H9 (cell line): ENCODE measurements around the gene EIF5A. TPM values are rescaled to one million over a fixed set of nuclear protein-coding genes. Genes with fewer than 3 reads are reported as not detected.

Source experiments
- DNase-seq: peaks from one replicate; pipeline ENCODE4 v3.0.0-alpha.2; 2017
- H2AFZ ChIP-seq: one replicate; pipeline ENCODE4 v1.6.1; 2013; ENCODE audit warnings: mild to moderate bottlenecking, low read length, control low read depth, moderate library complexity
- H2AK5ac ChIP-seq: 2 replicates; pipeline ENCODE4 v1.6.1; 2013; ENCODE audit warnings: low read length, control low read depth, mixed read lengths; ENCODE audit not compliant: insufficient read length
- H2BK120ac ChIP-seq: one replicate; pipeline ENCODE4 v1.6.1; 2013; ENCODE audit warnings: low read depth, mild to moderate bottlenecking, low read length, control low read depth, inconsistent platforms; ENCODE audit not compliant: poor library complexity, severe bottlenecking
- H2BK12ac ChIP-seq: 2 replicates; pipeline ENCODE4 v1.6.1; 2013; ENCODE audit warnings: low read length, control low read depth, mixed read lengths, low read depth; ENCODE audit not compliant: insufficient read length
- H2BK15ac ChIP-seq: 2 replicates; pipeline ENCODE4 v1.6.1; 2013; ENCODE audit warnings: low read depth, low read length, control low read depth
- H2BK20ac ChIP-seq: one replicate; pipeline ENCODE4 v1.6.1; 2013; ENCODE audit warnings: low read depth, mild to moderate bottlenecking, low read length, control low read depth, inconsistent platforms; ENCODE audit not compliant: poor library complexity, severe bottlenecking
- H2BK5ac ChIP-seq: 2 replicates; pipeline ENCODE4 v1.6.1; 2013; ENCODE audit warnings: low read length, control low read depth, mixed read lengths; ENCODE audit not compliant: insufficient read length
- H3K14ac ChIP-seq: 2 replicates; pipeline ENCODE4 v1.6.1; 2013; ENCODE audit warnings: low read length, control low read depth; ENCODE audit not compliant: insufficient read depth
- H3K18ac ChIP-seq: 2 replicates; pipeline ENCODE4 v1.6.1; 2013; ENCODE audit warnings: low read depth, mild to moderate bottlenecking, mixed read lengths, low read length, control low read depth; ENCODE audit not compliant: insufficient read length
- H3K23ac ChIP-seq: 2 replicates; pipeline ENCODE4 v1.6.1; 2013; ENCODE audit warnings: low read length, control low read depth, mixed read lengths, low read depth; ENCODE audit not compliant: insufficient read length
- H3K23me2 ChIP-seq: 2 replicates; pipeline ENCODE4 v1.6.1; 2013; ENCODE audit warnings: low read depth, mild to moderate bottlenecking, mixed read lengths, low read length, control low read depth; ENCODE audit not compliant: insufficient read length, poor library complexity, severe bottlenecking
- H3K27ac ChIP-seq: 2 replicates; pipeline ENCODE4 v1.5.1; 2013; ENCODE audit warnings: low read length, control low read depth, mixed read lengths, low read depth; ENCODE audit not compliant: insufficient read length
- H3K27me3 ChIP-seq: 2 replicates; pipeline ENCODE4 v1.6.1; 2013; ENCODE audit warnings: low read length, control low read depth, inconsistent platforms; ENCODE audit not compliant: insufficient read depth
- H3K4ac ChIP-seq: 2 replicates; pipeline ENCODE4 v1.6.1; 2013; ENCODE audit warnings: low read depth, mild to moderate bottlenecking, control low read depth, inconsistent platforms, low read length, moderate library complexity
- H3K4me1 ChIP-seq: 2 replicates; pipeline ENCODE4 v1.6.1; 2013; ENCODE audit warnings: low read length, control low read depth, inconsistent platforms; ENCODE audit not compliant: insufficient read depth
- H3K4me2 ChIP-seq: 2 replicates; pipeline ENCODE4 v1.6.1; 2013; ENCODE audit warnings: low read length, control low read depth, mixed read lengths; ENCODE audit not compliant: insufficient read length, insufficient read depth
- H3K56ac ChIP-seq: 2 replicates; pipeline ENCODE4 v1.6.1; 2013; ENCODE audit warnings: low read depth, mild to moderate bottlenecking, mixed read lengths, low read length, control low read depth; ENCODE audit not compliant: insufficient read length
- H3K79me1 ChIP-seq: 2 replicates; pipeline ENCODE4 v1.6.1; 2013; ENCODE audit warnings: low read depth, mild to moderate bottlenecking, moderate library complexity, low read length, control low read depth, inconsistent platforms; ENCODE audit not compliant: insufficient read depth, poor library complexity, severe bottlenecking
- H3K79me2 ChIP-seq: 2 replicates; pipeline ENCODE4 v1.6.1; 2013; ENCODE audit warnings: low read length, control low read depth, inconsistent platforms; ENCODE audit not compliant: insufficient read depth
- H3K9ac ChIP-seq: 2 replicates; pipeline ENCODE4 v1.6.1; 2013; ENCODE audit warnings: low read length, control low read depth, mixed read lengths; ENCODE audit not compliant: insufficient read length; ENCODE audit errors: extremely low read depth
- H3K9me3 ChIP-seq: one replicate; pipeline ENCODE4 v1.6.1; 2013; ENCODE audit warnings: low read depth, low read length, inconsistent platforms; ENCODE audit not compliant: control insufficient read depth
- H3T11ph ChIP-seq: one replicate; pipeline ENCODE4 v1.6.1; 2013; ENCODE audit warnings: mild to moderate bottlenecking, low read length, control low read depth, inconsistent platforms
- H4K20me1 ChIP-seq: one replicate; pipeline ENCODE4 v1.6.1; 2013; ENCODE audit not compliant: control insufficient read depth, insufficient read length, insufficient read depth
- H4K5ac ChIP-seq: 2 replicates; pipeline ENCODE4 v1.6.1; 2013; ENCODE audit warnings: low read depth, mild to moderate bottlenecking, mixed read lengths, low read length, control low read depth; ENCODE audit not compliant: insufficient read length
- H4K8ac ChIP-seq: replicated peaks from 2 replicates; pipeline ENCODE4 v1.6.1; 2013; ENCODE audit warnings: low read length, control low read depth, mixed read lengths, low read depth; ENCODE audit not compliant: insufficient read length
- H4K91ac ChIP-seq: 2 replicates; pipeline ENCODE4 v1.6.1; 2013; ENCODE audit warnings: low read depth, mild to moderate bottlenecking, moderate library complexity, mixed read lengths, low read length, control low read depth; ENCODE audit not compliant: insufficient read length
- H3K27ac Mint-ChIP-seq, 3 experiments: 2 replicates in 2 of 3; 3 replicates in 1 of 3; pipeline ENCODE4 v1.8.0; 2020 to 2021; ENCODE audit warnings: mixed read lengths in 3 of 3, mild to moderate bottlenecking in 1 of 3, moderate library complexity in 1 of 3
- H3K27me3 Mint-ChIP-seq: 2 replicates; pipeline ENCODE4 v1.8.0; 2021; ENCODE audit warnings: low read depth, mild to moderate bottlenecking, moderate library complexity, mixed read lengths
- H3K36me3 Mint-ChIP-seq, 3 experiments: 2 replicates in 2 of 3; 3 replicates in 1 of 3; pipeline ENCODE4 v1.8.0; 2020 to 2021; ENCODE audit warnings: low read depth in 3 of 3, mixed read lengths in 3 of 3; ENCODE audit not compliant: insufficient read depth in 1 of 3
- H3K4me1 Mint-ChIP-seq, 2 experiments: 2 replicates each; pipeline ENCODE4 v1.8.0; 2020; ENCODE audit warnings: mixed read lengths in 2 of 2
- H3K4me3 Mint-ChIP-seq, 2 experiments: 2 replicates in 1 of 2; 3 replicates in 1 of 2; pipeline ENCODE4 v1.8.0; 2020 to 2021; ENCODE audit warnings: mild to moderate bottlenecking in 2 of 2, mixed read lengths in 2 of 2, moderate library complexity in 1 of 2
- H3K9me3 Mint-ChIP-seq, 2 experiments: 2 replicates in 1 of 2; 3 replicates in 1 of 2; pipeline ENCODE4 v1.8.0; 2020; ENCODE audit warnings: mild to moderate bottlenecking in 2 of 2, mixed read lengths in 2 of 2, moderate library complexity in 1 of 2
- WGBS: extraction: QIAGEN DNeasy Blood & Tissue Kit; methylation state at CpG from one replicate; pipeline ENCODE4 v1.1.7; 2013; ENCODE audit warnings: missing lambda C conversion rate, low lambda C conversion rate, mixed read lengths; ENCODE audit not compliant: insufficient read length; ENCODE audit errors: extremely low coverage; 5-methylcytosine and 5-hydroxymethylcytosine counted together
- total RNA-seq: library from RNA; stranded (reverse); gene quantifications from 2 replicates; pipeline ENCODE4 v1.2.1, GENCODE V29; 2021
- TF ChIP-seq, protein P1 (sequence below): fragments of 200-600 bp; sonication (generic); conservative IDR thresholded peaks from 3 replicates; pipeline ENCODE4 v1.8.0; 2021; ENCODE audit warnings: antibody characterized with exemption, mild to moderate bottlenecking

The EIF5A gene
- total RNA-seq, 1 experiment from 2014 or later: 978 TPM

DNA sequence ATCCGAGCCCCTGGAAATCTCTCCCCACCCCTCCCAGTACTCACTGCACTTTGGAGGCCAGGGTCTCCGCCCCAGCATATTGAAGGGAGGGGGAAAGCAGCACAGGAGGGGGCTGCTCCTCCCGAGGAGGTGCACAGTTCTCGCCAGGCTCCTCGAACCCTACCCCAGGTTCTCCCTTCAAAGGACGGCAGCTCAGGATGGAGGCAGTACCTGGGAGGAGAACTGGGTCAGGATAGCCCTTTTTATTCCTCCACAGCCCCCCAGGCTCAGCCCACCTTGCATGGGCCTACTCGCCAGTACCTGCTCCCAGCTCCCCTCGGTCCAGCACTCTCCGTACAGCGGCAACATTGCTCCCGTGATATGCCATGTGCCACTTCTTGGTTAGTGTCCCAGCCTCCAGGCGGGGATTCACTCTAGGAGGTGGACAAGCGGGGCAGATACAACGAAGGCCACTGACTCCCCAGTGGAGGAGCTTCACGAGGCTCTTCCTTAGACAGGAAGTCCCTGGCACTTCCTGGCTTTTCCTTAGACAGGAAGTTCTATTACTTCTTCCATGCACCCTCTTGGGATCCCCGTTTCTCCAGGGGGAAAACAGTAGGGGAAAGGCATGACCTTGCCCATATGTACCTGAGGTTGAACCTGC lies 9.9 kb downstream of the EIF5A start:
- Histone ChIP-seq H2BK12ac (no peak overlapping the region), H3K27ac (no peak overlapping the region), H2BK20ac (no peak overlapping the region), H3K9me3 (no peaks in the 10 kb centered on the region), H3K4me1 (no peaks in the 10 kb centered on the region), H2AFZ (no peak overlapping the region), H2BK15ac (no peak overlapping the region), H3K27me3 (no peaks in the 10 kb centered on the region), H3K79me1 (no peaks in the 10 kb centered on the region), H2BK120ac (no peak overlapping the region), H3K14ac (no peak overlapping the region), H3K23ac (no peak overlapping the region), H4K8ac (no peak overlapping the region), H3K79me2 (no peaks in the 10 kb centered on the region), H3T11ph (no peak overlapping the region), H2AK5ac (no peak overlapping the region), H3K56ac (no peak overlapping the region), H3K4ac (no peak overlapping the region), H4K5ac (no peak overlapping the region), H3K23me2 (peaks cover 10% of the 10 kb centered on the region), H2BK5ac (no peak overlapping the region), H3K9ac (no peak overlapping the region), H3K18ac (no peak overlapping the region), H4K91ac (no peak overlapping the region), H4K20me1 (no peaks in the 10 kb centered on the region), H3K4me2 (no peak overlapping the region)
- DNase-seq: no peak
- peaks cover 42 to 78% (median 74%) of the 10 kb centered on the region in 3 experiments for H3K36me3 Mint-ChIP-seq
- no peaks in the 10 kb centered on the region; a peak in 1 of 5 replicates for H3K9me3 Mint-ChIP-seq
- no peaks in the 10 kb centered on the region; the same call in 1 of the 2 replicates for H3K27me3 Mint-ChIP-seq
- H3K27ac Mint-ChIP-seq: peak overlapping the region in 2 of 3 experiments; percentile 39 to 84; a peak in 2 of 7 replicates
- H3K4me3 Mint-ChIP-seq: peak overlapping the region; percentile 26 to 71; a peak in 3 of 5 replicates
- H3K4me1 Mint-ChIP-seq: peaks cover 16% of the 10 kb centered on the region in 2 experiments
- TF ChIP-seq, protein P1, sequence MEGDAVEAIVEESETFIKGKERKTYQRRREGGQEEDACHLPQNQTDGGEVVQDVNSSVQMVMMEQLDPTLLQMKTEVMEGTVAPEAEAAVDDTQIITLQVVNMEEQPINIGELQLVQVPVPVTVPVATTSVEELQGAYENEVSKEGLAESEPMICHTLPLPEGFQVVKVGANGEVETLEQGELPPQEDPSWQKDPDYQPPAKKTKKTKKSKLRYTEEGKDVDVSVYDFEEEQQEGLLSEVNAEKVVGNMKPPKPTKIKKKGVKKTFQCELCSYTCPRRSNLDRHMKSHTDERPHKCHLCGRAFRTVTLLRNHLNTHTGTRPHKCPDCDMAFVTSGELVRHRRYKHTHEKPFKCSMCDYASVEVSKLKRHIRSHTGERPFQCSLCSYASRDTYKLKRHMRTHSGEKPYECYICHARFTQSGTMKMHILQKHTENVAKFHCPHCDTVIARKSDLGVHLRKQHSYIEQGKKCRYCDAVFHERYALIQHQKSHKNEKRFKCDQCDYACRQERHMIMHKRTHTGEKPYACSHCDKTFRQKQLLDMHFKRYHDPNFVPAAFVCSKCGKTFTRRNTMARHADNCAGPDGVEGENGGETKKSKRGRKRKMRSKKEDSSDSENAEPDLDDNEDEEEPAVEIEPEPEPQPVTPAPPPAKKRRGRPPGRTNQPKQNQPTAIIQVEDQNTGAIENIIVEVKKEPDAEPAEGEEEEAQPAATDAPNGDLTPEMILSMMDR: no peak
- no CpG with 5 or more reads among the region's 16 CpGs for WGBS
